Measurements from ENCODE around the gene CYP4F12. TPM values are rescaled to one million over a fixed set of nuclear protein-coding genes. Genes with fewer than 3 reads are reported as not detected.

Gene CYP4F12
- total RNA-seq, 1 experiment from 2014 or later, result 5.7 TPM

GRCh38 chr19:15722956-15723355, 50.1 kb downstream of the CYP4F12 start:
- H3K9me2 ChIP-seq (ENCODE audit: insufficient read depth), result no peaks in the 10 kb centered on the region
- H3K27me3 ChIP-seq (ENCODE audit: insufficient read depth, low read depth), result peaks cover 58% of the 10 kb centered on the region
- ChIA-PET CTCF (no interaction called here), POLR2A (ENCODE audit: unreplicated experiment) (no interaction called here)
- TF ChIP-seq, protein P1, sequence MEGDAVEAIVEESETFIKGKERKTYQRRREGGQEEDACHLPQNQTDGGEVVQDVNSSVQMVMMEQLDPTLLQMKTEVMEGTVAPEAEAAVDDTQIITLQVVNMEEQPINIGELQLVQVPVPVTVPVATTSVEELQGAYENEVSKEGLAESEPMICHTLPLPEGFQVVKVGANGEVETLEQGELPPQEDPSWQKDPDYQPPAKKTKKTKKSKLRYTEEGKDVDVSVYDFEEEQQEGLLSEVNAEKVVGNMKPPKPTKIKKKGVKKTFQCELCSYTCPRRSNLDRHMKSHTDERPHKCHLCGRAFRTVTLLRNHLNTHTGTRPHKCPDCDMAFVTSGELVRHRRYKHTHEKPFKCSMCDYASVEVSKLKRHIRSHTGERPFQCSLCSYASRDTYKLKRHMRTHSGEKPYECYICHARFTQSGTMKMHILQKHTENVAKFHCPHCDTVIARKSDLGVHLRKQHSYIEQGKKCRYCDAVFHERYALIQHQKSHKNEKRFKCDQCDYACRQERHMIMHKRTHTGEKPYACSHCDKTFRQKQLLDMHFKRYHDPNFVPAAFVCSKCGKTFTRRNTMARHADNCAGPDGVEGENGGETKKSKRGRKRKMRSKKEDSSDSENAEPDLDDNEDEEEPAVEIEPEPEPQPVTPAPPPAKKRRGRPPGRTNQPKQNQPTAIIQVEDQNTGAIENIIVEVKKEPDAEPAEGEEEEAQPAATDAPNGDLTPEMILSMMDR (conservative IDR thresholded peaks at IDR 0.05), result no peak
- TF ChIP-seq EZH2 (IDR thresholded peaks at IDR 0.05; ENCODE audit: low read depth), result no peak
- H4K20me1 ChIP-seq (ENCODE audit: insufficient read depth), result no peaks in the 10 kb centered on the region
- no peak overlapping the region for H3K4me3 ChIP-seq
- H3F3A ChIP-seq (ENCODE audit: insufficient read depth, low read depth), result no peaks in the 10 kb centered on the region
- no peaks in the 10 kb centered on the region for H3K9me3 ChIP-seq (ENCODE audit: insufficient read depth, low read depth)
- intact Hi-C loops (cut with micrococcal nuclease; ENCODE audit: unreplicated experiment), result no loop called here
- H3K4me2 ChIP-seq, result no peak overlapping the region
- BruUV-seq (replicated peaks), result no TSS peak
- no peaks in the 10 kb centered on the region for H3K79me2 ChIP-seq (ENCODE audit: low read depth)
- no peak overlapping the region for H2AFZ ChIP-seq
- no peak for DNase-seq
- no peaks in the 10 kb centered on the region for H3K4me1 ChIP-seq (replicated peaks; ENCODE audit: insufficient read depth)
- no peak overlapping the region for H3K27ac ChIP-seq
- no peaks in the 10 kb centered on the region for H3K36me3 ChIP-seq (ENCODE audit: low read depth)

GRCh38 chr19:15727724-15728123, 54.8 kb downstream of the CYP4F12 start, which contains the start of gene OR10H2:
Gene OR10H2 (plus strand): TSS chr19:15728024. CDS start chr19:15728044, 20 bp downstream.
- no peak within 1 kb of the TSS for H2AFZ ChIP-seq
- no peaks in the 10 kb centered on the region for H3K9me3 ChIP-seq (ENCODE audit: insufficient read depth, low read depth)
- no TSS peak for BruUV-seq (replicated peaks)
- no peak within 1 kb of the TSS for H3K4me3 ChIP-seq
- no peaks in the 10 kb centered on the region for H3K79me2 ChIP-seq (ENCODE audit: low read depth)
- ChIA-PET POLR2A (ENCODE audit: unreplicated experiment) (no interaction called here), CTCF (no interaction called here)
- TF ChIP-seq, protein P1 (conservative IDR thresholded peaks at IDR 0.05), result no peak
- no peak for TF ChIP-seq EZH2 (IDR thresholded peaks at IDR 0.05; ENCODE audit: low read depth)
- intact Hi-C loops (cut with micrococcal nuclease; ENCODE audit: unreplicated experiment), result no loop called here
- no peak within 1 kb of the TSS for H3K4me2 ChIP-seq
- H3K9me2 ChIP-seq (ENCODE audit: insufficient read depth), result no peaks in the 10 kb centered on the region
- H3K36me3 ChIP-seq (ENCODE audit: low read depth), result no peaks in the 10 kb centered on the region
- no peak for DNase-seq
- no peaks in the 10 kb centered on the region for H3F3A ChIP-seq (ENCODE audit: insufficient read depth, low read depth)
- no peak within 1 kb of the TSS for H3K27ac ChIP-seq
- no peaks in the 10 kb centered on the region for H3K4me1 ChIP-seq (replicated peaks; ENCODE audit: insufficient read depth)
- no peaks in the 10 kb centered on the region for H4K20me1 ChIP-seq (ENCODE audit: insufficient read depth)
- peaks cover 34% of the 10 kb centered on the region; the same call in 1 of the 2 replicates for H3K27me3 ChIP-seq (ENCODE audit: insufficient read depth, low read depth)

DNA sequence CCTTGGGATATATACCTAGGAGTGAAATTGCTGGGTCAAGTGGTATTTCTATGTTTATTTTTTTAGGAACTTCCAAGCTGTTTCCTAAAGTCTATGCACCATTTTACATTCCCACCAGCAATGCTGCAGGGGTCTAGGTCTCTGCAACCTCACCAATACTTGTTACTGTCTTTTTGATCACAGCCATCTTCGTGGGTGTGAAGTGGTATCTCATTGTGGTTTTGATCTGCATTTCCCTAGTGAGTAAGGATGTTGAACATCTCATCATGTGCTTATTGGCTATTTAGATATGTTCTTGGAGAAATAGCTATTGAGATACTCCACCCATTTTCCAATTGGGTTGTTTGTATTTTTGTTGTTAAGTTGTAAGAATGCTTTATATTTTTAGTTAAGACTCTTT, 57.7 kb downstream of the CYP4F12 start:
- DNase-seq, result no peak
- no peak for TF ChIP-seq EZH2 (IDR thresholded peaks at IDR 0.05; ENCODE audit: low read depth)
- TF ChIP-seq, protein P1 (conservative IDR thresholded peaks at IDR 0.05), result no peak
- POLR2A ChIA-PET (ENCODE audit: unreplicated experiment), result no interaction called here
- H2AFZ ChIP-seq, result no peak overlapping the region
- BruUV-seq (replicated peaks), result no TSS peak
- H3K27ac ChIP-seq, result no peak overlapping the region
- no peaks in the 10 kb centered on the region for H3K36me3 ChIP-seq (ENCODE audit: low read depth)
- H4K20me1 ChIP-seq (ENCODE audit: insufficient read depth), result no peaks in the 10 kb centered on the region
- no peak overlapping the region for H3K4me2 ChIP-seq
- no peaks in the 10 kb centered on the region for H3F3A ChIP-seq (ENCODE audit: insufficient read depth, low read depth)
- H3K4me3 ChIP-seq, result no peak overlapping the region
- peaks cover 29% of the 10 kb centered on the region; the same call in 1 of the 2 replicates for H3K27me3 ChIP-seq (ENCODE audit: insufficient read depth, low read depth)
- no peaks in the 10 kb centered on the region for H3K9me2 ChIP-seq (ENCODE audit: insufficient read depth)
- no peaks in the 10 kb centered on the region for H3K9me3 ChIP-seq (ENCODE audit: insufficient read depth, low read depth)
- intact Hi-C loops (cut with micrococcal nuclease; ENCODE audit: unreplicated experiment), result no loop called here
- CTCF ChIA-PET, result no interaction called here
- no peaks in the 10 kb centered on the region for H3K4me1 ChIP-seq (replicated peaks; ENCODE audit: insufficient read depth)
- no peaks in the 10 kb centered on the region for H3K79me2 ChIP-seq (ENCODE audit: low read depth)

Measured in PC-9 (cell line).